IMR-90 (cell line): ENCODE results near the gene OR51E1. TPM values are rescaled to one million over a fixed set of nuclear protein-coding genes. Genes with fewer than 3 reads are reported as not detected.

Source experiments
- ATAC-seq: fragments of 200-7000 bp; cut with Tn5 transposase; 2 replicates; pipeline ENCODE4 v1.9.1; 2020; ENCODE audit warnings: low read depth, mild to moderate bottlenecking, moderate library complexity
- BruUV-seq: library from RNA; stranded (reverse); fragments of 400-500 nt; replicated peaks from 2 replicates; lab custom pipeline; 2021; lab: Mats Ljungman, UMichigan
- CTCF ChIA-PET: fragments of 300-600 bp; formaldehyde crosslinking; extraction: SDS; loops from one replicate; lab custom pipeline; 2021; ENCODE audit warnings: antibody characterized with exemption; lab: Yijun Ruan, JAX
- POLR2A ChIA-PET: fragments of 300-600 bp; sonication (Branson Sonifier 250); formaldehyde crosslinking; loops from one replicate; lab custom pipeline; 2022; ENCODE audit warnings: antibody characterized with exemption; ENCODE audit not compliant: unreplicated experiment; lab: Charles Lee
- DNase-seq: peaks from one replicate; pipeline ENCODE4 v3.0.0; 2013
- H2AFZ ChIP-seq: replicated peaks from 2 replicates; pipeline ENCODE3; 2013; ENCODE audit warnings: low read length, mild to moderate bottlenecking; ENCODE audit not compliant: poor library complexity
- H2AK5ac ChIP-seq: 2 replicates; pipeline ENCODE4 v1.6.1; 2013; ENCODE audit warnings: low read depth, low read length, inconsistent platforms
- H2AK9ac ChIP-seq: replicated peaks from 2 replicates; pipeline ENCODE3; 2013; ENCODE audit warnings: mild to moderate bottlenecking, low read depth, low read length, moderate library complexity; ENCODE audit not compliant: poor library complexity
- H2BK120ac ChIP-seq: 2 replicates; pipeline ENCODE4 v1.6.1; 2013; ENCODE audit warnings: low read depth, low read length, inconsistent platforms
- H2BK15ac ChIP-seq: 3 replicates; pipeline ENCODE4 v1.6.1; 2013; ENCODE audit warnings: low read depth, low read length, inconsistent platforms
- H2BK20ac ChIP-seq: 2 replicates; pipeline ENCODE4 v1.6.1; 2013; ENCODE audit warnings: low read depth, mild to moderate bottlenecking, inconsistent platforms, low read length, moderate library complexity
- H2BK5ac ChIP-seq: 2 replicates; pipeline ENCODE4 v1.6.1; 2013; ENCODE audit warnings: mild to moderate bottlenecking, low read depth, low read length, inconsistent platforms; ENCODE audit not compliant: poor library complexity, severe bottlenecking
- H3K14ac ChIP-seq: replicated peaks from 2 replicates; pipeline ENCODE4 v1.6.1; 2013; ENCODE audit warnings: low read depth, low read length, inconsistent platforms
- H3K18ac ChIP-seq: 2 replicates; pipeline ENCODE4 v1.6.1; 2013; ENCODE audit warnings: low read depth, low read length, control low read depth
- H3K23ac ChIP-seq: 2 replicates; pipeline ENCODE4 v1.6.1; 2013; ENCODE audit warnings: low read depth, low read length, inconsistent platforms
- H3K27ac ChIP-seq: 2 replicates; pipeline ENCODE4 v1.5.1; 2013; ENCODE audit warnings: mild to moderate bottlenecking, control low read depth, low read length; ENCODE audit not compliant: insufficient read depth
- H3K27me3 ChIP-seq: 2 replicates; pipeline ENCODE4 v1.6.1; 2013; ENCODE audit warnings: low read length; ENCODE audit not compliant: control insufficient read depth, insufficient read depth
- H3K36me3 ChIP-seq: 2 replicates; pipeline ENCODE4 v1.6.1; 2013; ENCODE audit warnings: low read length, mixed read lengths; ENCODE audit not compliant: control insufficient read depth, insufficient read depth
- H3K4ac ChIP-seq: 2 replicates; pipeline ENCODE4 v1.6.1; 2013; ENCODE audit warnings: low read depth, low read length, inconsistent platforms
- H3K4me1 ChIP-seq: 2 replicates; pipeline ENCODE4 v1.6.1; 2013; ENCODE audit warnings: low read length, mixed read lengths; ENCODE audit not compliant: control insufficient read depth, insufficient read depth
- H3K4me2 ChIP-seq: 2 replicates; pipeline ENCODE4 v1.6.1; 2013; ENCODE audit warnings: low read depth, mild to moderate bottlenecking, control low read depth, low read length, moderate library complexity
- H3K4me3 ChIP-seq: 2 replicates; pipeline ENCODE4 v1.5.1; 2013; ENCODE audit warnings: low read depth, mild to moderate bottlenecking, control low read depth, low read length, moderate library complexity; ENCODE audit not compliant: insufficient read depth
- H3K56ac ChIP-seq: 2 replicates; pipeline ENCODE4 v1.6.1; 2013; ENCODE audit warnings: low read length, inconsistent platforms; ENCODE audit not compliant: insufficient read depth; ENCODE audit errors: extremely low read depth
- H3K79me1 ChIP-seq, 2 experiments: 2 replicates each; pipeline ENCODE4 v1.6.1; 2013; ENCODE audit warnings: low read length in 2 of 2, inconsistent platforms in 1 of 2, low read depth in 1 of 2
- H3K9ac ChIP-seq: 2 replicates; pipeline ENCODE4 v1.6.1; 2013; ENCODE audit warnings: low read depth, low read length, control low read depth
- H3K9me1 ChIP-seq: 2 replicates; pipeline ENCODE4 v1.6.1; 2013; ENCODE audit warnings: low read length, inconsistent platforms; ENCODE audit not compliant: insufficient read depth
- H3K9me3 ChIP-seq: 2 replicates; pipeline ENCODE4 v1.6.1; 2013; ENCODE audit warnings: low read length; ENCODE audit not compliant: control insufficient read depth, insufficient read depth
- H4K20me1 ChIP-seq: 2 replicates; pipeline ENCODE4 v1.6.1; 2013; ENCODE audit warnings: low read length, inconsistent platforms; ENCODE audit not compliant: insufficient read depth
- H4K5ac ChIP-seq: 2 replicates; pipeline ENCODE4 v1.6.1; 2013; ENCODE audit warnings: mild to moderate bottlenecking, low read depth, low read length, control low read depth
- H4K8ac ChIP-seq, 2 experiments: 2 replicates each; pipeline ENCODE4 v1.6.1; 2013; ENCODE audit warnings: low read depth in 2 of 2, low read length in 2 of 2, control low read depth in 1 of 2, inconsistent platforms in 1 of 2
- H4K91ac ChIP-seq: 2 replicates; pipeline ENCODE4 v1.6.1; 2013; ENCODE audit warnings: low read depth, low read length, inconsistent platforms; ENCODE audit not compliant: insufficient read depth
- BHLHE40 ChIP-seq: fragments of 150-350 bp; IDR thresholded peaks from 2 replicates; pipeline ENCODE4 v1.6.1; 2016; ENCODE audit warnings: mild to moderate bottlenecking, low read depth, low read length
- CEBPB ChIP-seq: IDR thresholded peaks from 2 replicates; pipeline ENCODE4 v1.6.1; 2012; ENCODE audit warnings: low read depth, low read length, improper control_type of control experiment
- CHD1 ChIP-seq: IDR thresholded peaks from 2 replicates; pipeline ENCODE4 v1.6.1; 2012; ENCODE audit warnings: low read depth, low read length, improper control_type of control experiment
- CTCF ChIP-seq: conservative IDR thresholded peaks from 2 replicates; pipeline ENCODE4 v1.5.1; 2012; ENCODE audit warnings: mild to moderate bottlenecking, low read depth, low read length, improper control_type of control experiment
- ELK1 ChIP-seq: fragments of 150-350 bp; IDR thresholded peaks from 2 replicates; pipeline ENCODE4 v1.6.1; 2016; ENCODE audit warnings: low read depth, mild to moderate bottlenecking, low read length, moderate library complexity, borderline replicate concordance
- FOS ChIP-seq: fragments of 150-350 bp; IDR thresholded peaks from 2 replicates; pipeline ENCODE4 v1.6.1; 2016; ENCODE audit warnings: low read depth, low read length
- MAFK ChIP-seq: IDR thresholded peaks from 2 replicates; pipeline ENCODE4 v1.6.1; 2012; ENCODE audit warnings: low read depth, low read length, improper control_type of control experiment
- MAZ ChIP-seq: IDR thresholded peaks from 2 replicates; pipeline ENCODE4 v1.6.1; 2012; ENCODE audit warnings: low read depth, mild to moderate bottlenecking, low read length, improper control_type of control experiment, moderate library complexity, borderline replicate concordance
- MXI1 ChIP-seq: IDR thresholded peaks from 2 replicates; pipeline ENCODE4 v1.6.1; 2012; ENCODE audit warnings: low read depth, mild to moderate bottlenecking, low read length, moderate library complexity, borderline replicate concordance
- NFE2L2 ChIP-seq: fragments of 150-350 bp; IDR thresholded peaks from 2 replicates; pipeline ENCODE4 v1.6.1; 2016; ENCODE audit warnings: low read depth, mild to moderate bottlenecking, low read length
- POLR2A ChIP-seq: IDR thresholded peaks from 2 replicates; pipeline ENCODE4 v1.6.1; 2012; ENCODE audit warnings: mild to moderate bottlenecking, low read depth, low read length
- RAD21 ChIP-seq: IDR thresholded peaks from 2 replicates; pipeline ENCODE4 v1.6.1; 2012; ENCODE audit warnings: low read length, improper control_type of control experiment
- RCOR1 ChIP-seq: IDR thresholded peaks from 2 replicates; pipeline ENCODE4 v1.6.1; 2012; ENCODE audit warnings: mild to moderate bottlenecking, low read length, improper control_type of control experiment; ENCODE audit not compliant: insufficient replicate concordance
- RFX5 ChIP-seq: IDR thresholded peaks from 2 replicates; pipeline ENCODE4 v1.8.0; 2012; ENCODE audit warnings: low read depth, mild to moderate bottlenecking, low read length, moderate library complexity
- SMC3 ChIP-seq: fragments of 150-350 bp; IDR thresholded peaks from 2 replicates; pipeline ENCODE4 v1.6.1; 2016; ENCODE audit warnings: low read depth, mild to moderate bottlenecking, antibody characterized with exemption, low read length, moderate library complexity
- USF2 ChIP-seq: fragments of 150-350 bp; IDR thresholded peaks from 2 replicates; pipeline ENCODE4 v1.6.1; 2017; ENCODE audit warnings: mild to moderate bottlenecking, antibody characterized with exemption, low read length, low read depth
- WGBS, 2 experiments: methylation state at CpG; one replicate each; pipeline versions ENCODE4 v1.1.5 to v1.1.7; 2013; ENCODE audit warnings: missing lambda C conversion rate in 2 of 2; ENCODE audit not compliant: insufficient read length in 1 of 2; ENCODE audit errors: extremely low coverage in 2 of 2; 5-methylcytosine and 5-hydroxymethylcytosine counted together
- dilution Hi-C: fragments of 300-500 bp; cut with HindIII; formaldehyde crosslinking; loops from one replicate; pipeline ENCODE4 v1.14.3; 2018; ENCODE audit warnings: low sequenced_read_pairs; ENCODE audit not compliant: unreplicated experiment
- in situ Hi-C: fragments of 300-500 bp; cut with MboI; formaldehyde crosslinking; loops from 3 replicates; pipeline ENCODE4 v1.14.3; 2019; ENCODE audit warnings: low sequenced_read_pairs, inconsistent platforms, mixed read lengths
- intact Hi-C: fragments of 100-400 bp; cut with micrococcal nuclease; formaldehyde crosslinking; loops from 2 replicates; pipeline ENCODE4 v1.10.0; 2022
- polyA plus RNA-seq, 3 experiments: library from polyadenylated mRNA; depleted of rRNA; stranded (reverse); fragments of >200 nt; gene quantifications; 2 replicates each; pipeline ENCODE4 v1.2.3, GENCODE V29; 2012; ENCODE audit warnings: low replicate concordance in 1 of 3
- total RNA-seq: library from RNA; depleted of rRNA; stranded (reverse); fragments of >200 nt; gene quantifications from 2 replicates; pipeline ENCODE4 v1.2.3, GENCODE V29; 2012

The OR51E1 gene
- total and polyA plus RNA-seq, 2 of the 4 experiments (the other 2 are of a cell fraction): 0.02 TPM; not detected in 1

GRCh38 chr11:4704790-4705334 lies 61.1 kb downstream of the OR51E1 start:
- Histone ChIP-seq H2AK5ac (no peak overlapping the region), H3K9me3 (no peaks in the 10 kb centered on the region), H2BK120ac (no peak overlapping the region), H2BK15ac (no peak overlapping the region), H4K8ac (no peak overlapping the region), H3K27me3 (no peaks in the 10 kb centered on the region), H3K4me2 (no peak overlapping the region), H2BK5ac (no peak overlapping the region), H3K4ac (no peak overlapping the region), H3K9ac (no peak overlapping the region), H3K18ac (no peak overlapping the region), H4K20me1 (no peaks in the 10 kb centered on the region), H3K4me3 (no peak overlapping the region), H4K91ac (no peak overlapping the region), H3K9me1 (no peaks in the 10 kb centered on the region), H3K14ac (no peak overlapping the region), H2BK20ac (no peak overlapping the region), H3K79me1 (no peaks in the 10 kb centered on the region), H4K5ac (no peak overlapping the region), H3K56ac (no peak overlapping the region), H3K36me3 (no peaks in the 10 kb centered on the region), H3K4me1 (no peaks in the 10 kb centered on the region), H3K27ac (no peak overlapping the region), H3K23ac (no peak overlapping the region), H2AFZ (no peak overlapping the region), H2AK9ac (no peak overlapping the region)
- dilution Hi-C loops (no loop called here), intact Hi-C loops (no loop called here), in situ Hi-C loops (no loop called here)
- TF ChIP-seq POLR2A (no peak), CTCF (no peak), SMC3 (no peak), MAFK (no peak), BHLHE40 (no peak), MAZ (no peak), MXI1 (no peak), RCOR1 (no peak), ELK1 (no peak), RAD21 (no peak), NFE2L2 (no peak), CEBPB (no peak), RFX5 (no peak), FOS (no peak), CHD1 (no peak), USF2 (no peak)
- BruUV-seq: no TSS peak
- POLR2A ChIA-PET: no interaction called here
- ATAC-seq: no peak
- CTCF ChIA-PET: no interaction called here
- no peak for DNase-seq
- WGBS, 2 experiments: no CpG with 5 or more reads among the region's 8 CpGs
